H1 (cell line): ENCODE measurements around the gene UVRAG. TPM values are rescaled to one million over a fixed set of nuclear protein-coding genes. Genes with fewer than 3 reads are reported as not detected.

Experiments
- CTCF ChIA-PET: fragments of 300-600 bp; sonication (Branson Sonifier 250); formaldehyde crosslinking; loops from one replicate; lab custom pipeline; 2021; ENCODE audit not compliant: partially characterized antibody; lab: Charles Lee
- POLR2A ChIA-PET: fragments of 300-600 bp; sonication (Branson Sonifier 250); formaldehyde crosslinking; loops from one replicate; lab custom pipeline; 2021; ENCODE audit warnings: inconsistent platforms; ENCODE audit not compliant: partially characterized antibody; lab: Charles Lee
- DNase-seq, 2 experiments: peaks; one replicate each; pipeline versions ENCODE4 v3.0.0 to v3.0.0-alpha.2; 2010 to 2022; ENCODE audit warnings: low spot score in 2 of 2, low read depth in 1 of 2, mixed read lengths in 1 of 2
- FAIRE-seq: peaks from 2 replicates; lab custom pipeline; 2011; peaks lifted over from hg19 to GRCh38; lab: Jason Lieb, UNC
- H2AFZ ChIP-seq: 2 replicates; pipeline ENCODE4 v1.8.1; 2012; ENCODE audit warnings: low read length, inconsistent platforms
- H2AK5ac ChIP-seq: 2 replicates; pipeline ENCODE4 v1.6.1; 2013; ENCODE audit warnings: low read depth, low read length
- H2BK120ac ChIP-seq: replicated peaks from 2 replicates; pipeline ENCODE3; 2013; ENCODE audit warnings: low read depth, low read length, inconsistent platforms
- H2BK12ac ChIP-seq: 2 replicates; pipeline ENCODE4 v1.6.1; 2013; ENCODE audit warnings: low read depth, low read length
- H2BK15ac ChIP-seq: 2 replicates; pipeline ENCODE4 v1.6.1; 2013; ENCODE audit warnings: low read length
- H2BK20ac ChIP-seq: 2 replicates; pipeline ENCODE4 v1.6.1; 2013; ENCODE audit warnings: low read length
- H2BK5ac ChIP-seq: 2 replicates; pipeline ENCODE4 v1.6.1; 2013; ENCODE audit warnings: low read depth, low read length
- H3K14ac ChIP-seq: 2 replicates; pipeline ENCODE4 v1.6.1; 2013; ENCODE audit warnings: inconsistent platforms; ENCODE audit not compliant: insufficient read length
- H3K18ac ChIP-seq: 2 replicates; pipeline ENCODE4 v1.6.1; 2013; ENCODE audit warnings: low read length; ENCODE audit errors: extremely low read depth
- H3K23ac ChIP-seq: 2 replicates; pipeline ENCODE4 v1.6.1; 2013; ENCODE audit warnings: inconsistent platforms; ENCODE audit not compliant: insufficient read length
- H3K23me2 ChIP-seq: 2 replicates; pipeline ENCODE4 v1.6.1; 2013; ENCODE audit warnings: low read depth, low read length
- H3K27ac ChIP-seq: 2 replicates; pipeline ENCODE4 v1.6.1; 2011; ENCODE audit warnings: low read depth, low read length, inconsistent platforms
- H3K27me3 ChIP-seq, 4 experiments: replicated peaks in 1 of 4; 1 replicate in 1 of 4; 2 replicates in 3 of 4; pipeline versions ENCODE4 v1.6.1 to v1.8.1; 2011 to 2013; ENCODE audit warnings: low read length in 3 of 4, mild to moderate bottlenecking in 3 of 4, inconsistent platforms in 2 of 4, mixed read lengths in 2 of 4, moderate library complexity in 1 of 4; ENCODE audit not compliant: control insufficient read depth in 3 of 4, insufficient read depth in 3 of 4; ENCODE audit errors: extremely low read depth in 1 of 4
- H3K36me3 ChIP-seq, 4 experiments: 2 replicates each; pipeline versions ENCODE4 v1.6.1 to v1.8.1; 2011 to 2013; ENCODE audit warnings: mild to moderate bottlenecking in 4 of 4, low read length in 3 of 4, moderate library complexity in 2 of 4, control low read depth in 1 of 4, inconsistent platforms in 1 of 4; ENCODE audit not compliant: insufficient read depth in 4 of 4, control insufficient read depth in 2 of 4
- H3K4ac ChIP-seq: replicated peaks from 2 replicates; pipeline ENCODE3; 2013; ENCODE audit warnings: low read length, low read depth, mixed read lengths, inconsistent platforms; ENCODE audit not compliant: insufficient read length
- H3K4me1 ChIP-seq, 4 experiments: replicated peaks in 1 of 4; 1 replicate in 1 of 4; 2 replicates in 3 of 4; pipeline versions ENCODE4 v1.6.1 to v1.8.1; 2011 to 2013; ENCODE audit warnings: low read length in 3 of 4, inconsistent platforms in 2 of 4, mixed read lengths in 1 of 4; ENCODE audit not compliant: insufficient read depth in 4 of 4, control insufficient read depth in 3 of 4
- H3K4me2 ChIP-seq, 2 experiments: 2 replicates each; pipeline versions ENCODE4 v1.6.1 to v1.8.1; 2011 to 2013; ENCODE audit warnings: low read depth in 2 of 2, low read length in 2 of 2, control low read depth in 1 of 2, inconsistent platforms in 1 of 2, mild to moderate bottlenecking in 1 of 2; ENCODE audit not compliant: insufficient read depth in 1 of 2
- H3K4me3 ChIP-seq, 4 experiments: fragments of 200-600, 300-600 bp in 1 of 4; sonication (generic), shearing (Covaris generic), sonication (Bioruptor Twin) in 1 of 4; 2 replicates each; pipeline versions ENCODE4 v1.5.1 to v1.8.1; 2011 to 2016; ENCODE audit warnings: low read length in 4 of 4, low read depth in 3 of 4, control low read depth in 2 of 4, inconsistent platforms in 2 of 4, mild to moderate bottlenecking in 2 of 4, mixed read lengths in 1 of 4, moderate library complexity in 1 of 4; ENCODE audit not compliant: insufficient read depth in 2 of 4; ENCODE audit errors: extremely low read depth in 1 of 4
- H3K56ac ChIP-seq: replicated peaks from 2 replicates; pipeline ENCODE3; 2013; ENCODE audit warnings: low read depth, mild to moderate bottlenecking, mixed read lengths, low read length, inconsistent platforms; ENCODE audit not compliant: insufficient read length
- H3K79me1 ChIP-seq: 2 replicates; pipeline ENCODE4 v1.6.1; 2013; ENCODE audit warnings: low read depth, low read length, control low read depth
- H3K79me2 ChIP-seq, 2 experiments: 2 replicates each; pipeline versions ENCODE4 v1.6.1 to v1.8.1; 2012 to 2013; ENCODE audit warnings: low read length in 2 of 2, mild to moderate bottlenecking in 2 of 2, inconsistent platforms in 1 of 2; ENCODE audit not compliant: insufficient read depth in 2 of 2, control insufficient read depth in 1 of 2
- H3K9ac ChIP-seq, 4 experiments: replicated peaks in 1 of 4; 1 replicate in 1 of 4; 2 replicates in 3 of 4; pipeline versions ENCODE4 v1.6.1 to v1.8.1; 2011 to 2013; ENCODE audit warnings: low read depth in 3 of 4, low read length in 3 of 4, control low read depth in 2 of 4, mild to moderate bottlenecking in 2 of 4, moderate library complexity in 2 of 4, inconsistent platforms in 1 of 4; ENCODE audit errors: extremely low read depth in 1 of 4
- H3K9me3 ChIP-seq, 2 experiments: 2 replicates each; pipeline versions ENCODE4 v1.6.1 to v1.8.1; 2012 to 2013; ENCODE audit warnings: mild to moderate bottlenecking in 2 of 2, moderate library complexity in 2 of 2, control low read depth in 1 of 2, inconsistent platforms in 1 of 2, low read depth in 1 of 2, low read length in 1 of 2, mixed read lengths in 1 of 2; ENCODE audit not compliant: insufficient read depth in 2 of 2
- H4K20me1 ChIP-seq, 2 experiments: replicated peaks in 1 of 2; 2 replicates each; pipeline versions ENCODE3 to v1.8.1; 2011 to 2013; ENCODE audit warnings: inconsistent platforms in 2 of 2, low read length in 2 of 2, mild to moderate bottlenecking in 1 of 2; ENCODE audit not compliant: insufficient read depth in 2 of 2, control insufficient read depth in 1 of 2
- H4K5ac ChIP-seq: 2 replicates; pipeline ENCODE4 v1.6.1; 2013; ENCODE audit warnings: low read length, low read depth, mixed read lengths, inconsistent platforms; ENCODE audit not compliant: insufficient read length
- H4K8ac ChIP-seq: 2 replicates; pipeline ENCODE4 v1.8.0; 2013; ENCODE audit warnings: mild to moderate bottlenecking, moderate library complexity, low read length, inconsistent platforms; ENCODE audit not compliant: insufficient read depth; ENCODE audit errors: extremely low read depth
- H4K91ac ChIP-seq: replicated peaks from 2 replicates; pipeline ENCODE3; 2013; ENCODE audit warnings: low read length, mixed read lengths, inconsistent platforms; ENCODE audit not compliant: insufficient read length
- CREB1 ChIP-seq: IDR thresholded peaks from 2 replicates; pipeline ENCODE4 v1.6.1; 2012; ENCODE audit warnings: inconsistent platforms
- GTF2F1 ChIP-seq: IDR thresholded peaks from 2 replicates; pipeline ENCODE4 v1.6.1; 2012; ENCODE audit warnings: low read depth, low read length, improper control_type of control experiment, borderline replicate concordance
- HDAC2 ChIP-seq, 2 experiments: fragments of 300-600 bp in 1 of 2; sonication (generic) in 1 of 2; IDR thresholded peaks; 2 replicates each; pipeline ENCODE4 v1.6.1; 2011 to 2012; ENCODE audit warnings: low read depth in 2 of 2, low read length in 2 of 2, mild to moderate bottlenecking in 2 of 2, moderate library complexity in 2 of 2, borderline replicate concordance in 1 of 2, inconsistent platforms in 1 of 2
- PHF8 ChIP-seq: fragments of 200-600 bp; sonication (generic); conservative IDR thresholded peaks from 2 replicates; pipeline ENCODE4 v1.7.1; 2012; ENCODE audit warnings: low read depth, mild to moderate bottlenecking, inconsistent platforms, low read length, moderate library complexity
- POU5F1 ChIP-seq: IDR thresholded peaks from 2 replicates; pipeline ENCODE4 v1.6.1; 2011; ENCODE audit warnings: low read depth, mild to moderate bottlenecking, low read length, moderate library complexity
- SIX5 ChIP-seq: IDR thresholded peaks from 2 replicates; pipeline ENCODE4 v1.6.1; 2011; ENCODE audit warnings: mild to moderate bottlenecking, low read depth, low read length
- SP1 ChIP-seq: IDR thresholded peaks from 2 replicates; pipeline ENCODE4 v1.6.1; 2011; ENCODE audit warnings: low read depth, low read length
- WGBS, 2 experiments: shearing (Covaris generic) in 1 of 2; methylation state at CpG; one replicate each; pipeline versions ENCODE4 v1.1.6 to v1.1.7; 2013 to 2015; ENCODE audit warnings: low lambda C conversion rate in 2 of 2, mixed read lengths in 2 of 2, inconsistent platforms in 1 of 2, low coverage in 1 of 2, missing lambda C conversion rate in 1 of 2; ENCODE audit not compliant: insufficient replicate concordance in 2 of 2, insufficient coverage in 1 of 2, insufficient read length in 1 of 2; ENCODE audit errors: extremely low coverage in 1 of 2, missing lambda C conversion rate in 1 of 2; 5-methylcytosine and 5-hydroxymethylcytosine counted together
- polyA plus RNA-seq, 7 experiments: library from polyadenylated mRNA; depleted of rRNA in 3 of 7; stranded (reverse) in 5 of 7; unstranded in 2 of 7; fragments of >200 nt in 5 of 7; fragments of 200-250 nt in 2 of 7; gene quantifications; 1 replicate in 5 of 7; 2 replicates in 1 of 7; 4 replicates in 1 of 7; pipeline versions ENCODE4 v1.2.1 to v1.2.3, GENCODE V29; 2011 to 2013; ENCODE audit warnings: missing spikeins in 2 of 7, mixed read lengths in 2 of 7
- total RNA-seq: library from RNA; stranded (reverse); fragmentation: NEBNext Ultra II Directional; extraction: Animal tissue kit (Norgen Biotek cat#: 25700); gene quantifications from 2 replicates; pipeline ENCODE4 v1.2.1, GENCODE V29; 2021

Gene UVRAG
- total and polyA plus RNA-seq, 2 of the 8 experiments (the other 6 are each of a cell fraction or from before 2014, with no cell fraction given), result 5.5 to 14.7 TPM

GRCh38 chr11:76141901-76142588 lies 327.0 kb downstream of the UVRAG start:
- 92% methylated on average over 12 of the region's 12 CpGs; no CpG with 5 or more reads in 1 of the 2 experiments for WGBS, 2 experiments
- no peak overlapping the region for H3K23ac ChIP-seq
- H4K8ac ChIP-seq, result no peak overlapping the region
- no peak overlapping the region for H2BK120ac ChIP-seq
- no peak overlapping the region for H3K27ac ChIP-seq
- H2BK5ac ChIP-seq, result no peak overlapping the region
- H3K9me3 ChIP-seq, result no peaks in the 10 kb centered on the region
- H3K4ac ChIP-seq, result no peak overlapping the region
- no peak overlapping the region for H2AFZ ChIP-seq
- no peak for FAIRE-seq
- H3K4me2 ChIP-seq, result no peak overlapping the region
- H2BK12ac ChIP-seq, result no peak overlapping the region
- H3K27me3 ChIP-seq, result no peaks in the 10 kb centered on the region
- no peaks in the 10 kb centered on the region for H4K20me1 ChIP-seq
- H3K14ac ChIP-seq, result no peak overlapping the region
- H4K91ac ChIP-seq, result no peak overlapping the region
- no peaks in the 10 kb centered on the region for H3K79me2 ChIP-seq
- TF ChIP-seq SIX5, result no peak
- TF ChIP-seq SP1, result no peak
- no peak for TF ChIP-seq CREB1
- no peak for TF ChIP-seq HDAC2 (IDR thresholded peaks at IDR 0.05; ENCODE audit: borderline replicate concordance in 1 of 2, low read depth in 2 of 2, low read length in 2 of 2)
- no peak for TF ChIP-seq GTF2F1
- TF ChIP-seq POU5F1, result no peak
- TF ChIP-seq PHF8, result no peak
- TF ChIP-seq, all 59 proteins: peak for 0
- no peak overlapping the region for H3K56ac ChIP-seq
- H2BK20ac ChIP-seq, result no peak overlapping the region
- H4K5ac ChIP-seq, result no peak overlapping the region
- no peak overlapping the region for H3K18ac ChIP-seq
- peaks cover 0 to 9% (median 0%) of the 10 kb centered on the region in 4 experiments; a peak in 4 of 8 replicates for H3K36me3 ChIP-seq
- ChIA-PET CTCF (interaction anchor here (1.8 to 5.7 kb wide), 2 partner anchors 11 to 65 kb away, joined by 5 to 42 read pairs; no protein-coding TSS in a partner anchor), POLR2A (no interaction called here)
- no peaks in the 10 kb centered on the region for H3K23me2 ChIP-seq
- H3K4me1 ChIP-seq, result no peaks in the 10 kb centered on the region
- H3K4me3 ChIP-seq, result no peak overlapping the region
- no peak overlapping the region for H2AK5ac ChIP-seq
- H3K9ac ChIP-seq, result no peak overlapping the region
- DNase-seq, result no peak
- H2BK15ac ChIP-seq, result no peak overlapping the region
- no peaks in the 10 kb centered on the region for H3K79me1 ChIP-seq
